ENCODE measurements around the gene KLF13. TPM values are rescaled to one million over a fixed set of nuclear protein-coding genes. Genes with fewer than 3 reads are reported as not detected.

The KLF13 gene
- total and polyA plus RNA-seq, 2 experiments from 2014 or later = 23.5 to 28.6 TPM

- H3K27me3 Mint-ChIP-seq (ENCODE audit: insufficient read depth, low read depth, poor library complexity) = peaks cover 2% of the 10 kb centered on the region
- no peak overlapping the region for H2AFZ ChIP-seq
- no peaks in the 10 kb centered on the region for H3F3A ChIP-seq (replicated peaks; ENCODE audit: low read depth)
- H3K27ac Mint-ChIP-seq = no peak overlapping the region
- no peaks in the 10 kb centered on the region for H3K9me2 ChIP-seq (ENCODE audit: insufficient read depth)
- no peaks in the 10 kb centered on the region for H3K27me3 ChIP-seq (ENCODE audit: insufficient read depth)
- TF ChIP-seq CREB1 (CRISPR knock-in tag; IDR thresholded peaks at IDR 0.05; ENCODE audit: low read depth) = no peak
- TF ChIP-seq EZH2phosphoT487 (IDR thresholded peaks at IDR 0.05; ENCODE audit: unreplicated experiment) = no peak
- TF ChIP-seq NANOG (IDR thresholded peaks at IDR 0.05; ENCODE audit: borderline replicate concordance) = no peak
- TF ChIP-seq STAT1 (IDR thresholded peaks at IDR 0.05; ENCODE audit: unreplicated experiment) = no peak
- no peak for TF ChIP-seq JUNB (IDR thresholded peaks at IDR 0.05; ENCODE audit: unreplicated experiment)
- no peak for TF ChIP-seq ZNF331 (CRISPR knock-in tag; IDR thresholded peaks at IDR 0.05; ENCODE audit: low read depth)
- TF ChIP-seq, protein P1, sequence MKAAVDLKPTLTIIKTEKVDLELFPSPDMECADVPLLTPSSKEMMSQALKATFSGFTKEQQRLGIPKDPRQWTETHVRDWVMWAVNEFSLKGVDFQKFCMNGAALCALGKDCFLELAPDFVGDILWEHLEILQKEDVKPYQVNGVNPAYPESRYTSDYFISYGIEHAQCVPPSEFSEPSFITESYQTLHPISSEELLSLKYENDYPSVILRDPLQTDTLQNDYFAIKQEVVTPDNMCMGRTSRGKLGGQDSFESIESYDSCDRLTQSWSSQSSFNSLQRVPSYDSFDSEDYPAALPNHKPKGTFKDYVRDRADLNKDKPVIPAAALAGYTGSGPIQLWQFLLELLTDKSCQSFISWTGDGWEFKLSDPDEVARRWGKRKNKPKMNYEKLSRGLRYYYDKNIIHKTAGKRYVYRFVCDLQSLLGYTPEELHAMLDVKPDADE (IDR thresholded peaks at IDR 0.05) = no peak
- no peaks in the 10 kb centered on the region for H3K79me2 ChIP-seq (replicated peaks; ENCODE audit: insufficient read depth)
- H3K9me3 Mint-ChIP-seq = no peaks in the 10 kb centered on the region
- no peak overlapping the region for H3K4me3 ChIP-seq
- DNase-seq (ENCODE audit: low spot score) = no peak
- H3K27ac ChIP-seq (ENCODE audit: low read depth) = no peak overlapping the region
- peaks cover 7% of the 10 kb centered on the region for H3K4me1 ChIP-seq (ENCODE audit: insufficient read depth)
- no peaks in the 10 kb centered on the region for H4K20me1 ChIP-seq (replicated peaks; ENCODE audit: insufficient read depth)
- H3K4me2 ChIP-seq = no peak overlapping the region
- no peaks in the 10 kb centered on the region for H3K36me3 ChIP-seq (ENCODE audit: insufficient read depth)
- peaks cover 20% of the 10 kb centered on the region for H3K4me1 Mint-ChIP-seq
- no peak for ATAC-seq
- H3K4me3 Mint-ChIP-seq = no peak overlapping the region
- H3K36me3 Mint-ChIP-seq (ENCODE audit: low read depth) = no peaks in the 10 kb centered on the region
Observed at GRCh38 chr15:31295658-31296057, 31.0 kb upstream of the KLF13 start.

DNA sequence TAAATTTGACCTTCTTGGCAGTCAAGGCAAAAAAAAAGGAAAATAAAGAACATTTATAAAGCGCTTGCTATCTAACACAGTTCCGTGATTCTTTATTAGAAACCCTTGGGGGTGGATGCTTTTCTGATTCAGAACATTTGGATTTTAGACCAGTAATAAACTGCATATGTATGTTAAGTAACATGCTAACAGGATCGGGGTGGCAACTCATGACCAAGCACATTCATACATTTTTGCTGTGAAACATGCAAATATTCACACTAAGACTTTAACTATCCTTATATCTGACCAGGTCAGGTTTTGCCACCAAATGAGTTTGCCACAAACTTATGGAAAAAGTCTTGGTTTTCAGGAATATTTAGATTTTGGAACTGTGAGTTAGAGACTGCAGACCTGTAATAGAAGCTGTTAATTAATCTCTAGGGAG lies 30.4 kb upstream of the KLF13 start:
- Mint-ChIP-seq H3K4me3 (no peak overlapping the region), H3K36me3 (ENCODE audit: low read depth) (no peaks in the 10 kb centered on the region), H3K4me1 (peaks cover 20% of the 10 kb centered on the region), H3K9me3 (no peaks in the 10 kb centered on the region), H3K27ac (no peak overlapping the region), H3K27me3 (ENCODE audit: insufficient read depth, low read depth, poor library complexity) (peaks cover 2% of the 10 kb centered on the region)
- DNase-seq (ENCODE audit: low spot score) = no peak
- Histone ChIP-seq H4K20me1 (replicated peaks; ENCODE audit: insufficient read depth) (no peaks in the 10 kb centered on the region), H3K79me2 (replicated peaks; ENCODE audit: insufficient read depth) (no peaks in the 10 kb centered on the region), H3K4me3 (no peak overlapping the region), H3K9me2 (ENCODE audit: insufficient read depth) (no peaks in the 10 kb centered on the region), H3K4me2 (no peak overlapping the region), H3F3A (replicated peaks; ENCODE audit: low read depth) (no peaks in the 10 kb centered on the region), H3K27me3 (ENCODE audit: insufficient read depth) (no peaks in the 10 kb centered on the region), H3K4me1 (ENCODE audit: insufficient read depth) (peaks cover 7% of the 10 kb centered on the region), H3K36me3 (ENCODE audit: insufficient read depth) (no peaks in the 10 kb centered on the region), H3K27ac (ENCODE audit: low read depth) (no peak overlapping the region), H2AFZ (peak overlapping the region; percentile 47; the same call in 1 of the 2 replicates)
- no peak for ATAC-seq
- TF ChIP-seq CTCF (conservative IDR thresholded peaks at IDR 0.05; ENCODE audit: low read depth in 2 of 2) = no peak
- TF ChIP-seq JUNB (IDR thresholded peaks at IDR 0.05; ENCODE audit: unreplicated experiment) = no peak
- TF ChIP-seq, protein P2, sequence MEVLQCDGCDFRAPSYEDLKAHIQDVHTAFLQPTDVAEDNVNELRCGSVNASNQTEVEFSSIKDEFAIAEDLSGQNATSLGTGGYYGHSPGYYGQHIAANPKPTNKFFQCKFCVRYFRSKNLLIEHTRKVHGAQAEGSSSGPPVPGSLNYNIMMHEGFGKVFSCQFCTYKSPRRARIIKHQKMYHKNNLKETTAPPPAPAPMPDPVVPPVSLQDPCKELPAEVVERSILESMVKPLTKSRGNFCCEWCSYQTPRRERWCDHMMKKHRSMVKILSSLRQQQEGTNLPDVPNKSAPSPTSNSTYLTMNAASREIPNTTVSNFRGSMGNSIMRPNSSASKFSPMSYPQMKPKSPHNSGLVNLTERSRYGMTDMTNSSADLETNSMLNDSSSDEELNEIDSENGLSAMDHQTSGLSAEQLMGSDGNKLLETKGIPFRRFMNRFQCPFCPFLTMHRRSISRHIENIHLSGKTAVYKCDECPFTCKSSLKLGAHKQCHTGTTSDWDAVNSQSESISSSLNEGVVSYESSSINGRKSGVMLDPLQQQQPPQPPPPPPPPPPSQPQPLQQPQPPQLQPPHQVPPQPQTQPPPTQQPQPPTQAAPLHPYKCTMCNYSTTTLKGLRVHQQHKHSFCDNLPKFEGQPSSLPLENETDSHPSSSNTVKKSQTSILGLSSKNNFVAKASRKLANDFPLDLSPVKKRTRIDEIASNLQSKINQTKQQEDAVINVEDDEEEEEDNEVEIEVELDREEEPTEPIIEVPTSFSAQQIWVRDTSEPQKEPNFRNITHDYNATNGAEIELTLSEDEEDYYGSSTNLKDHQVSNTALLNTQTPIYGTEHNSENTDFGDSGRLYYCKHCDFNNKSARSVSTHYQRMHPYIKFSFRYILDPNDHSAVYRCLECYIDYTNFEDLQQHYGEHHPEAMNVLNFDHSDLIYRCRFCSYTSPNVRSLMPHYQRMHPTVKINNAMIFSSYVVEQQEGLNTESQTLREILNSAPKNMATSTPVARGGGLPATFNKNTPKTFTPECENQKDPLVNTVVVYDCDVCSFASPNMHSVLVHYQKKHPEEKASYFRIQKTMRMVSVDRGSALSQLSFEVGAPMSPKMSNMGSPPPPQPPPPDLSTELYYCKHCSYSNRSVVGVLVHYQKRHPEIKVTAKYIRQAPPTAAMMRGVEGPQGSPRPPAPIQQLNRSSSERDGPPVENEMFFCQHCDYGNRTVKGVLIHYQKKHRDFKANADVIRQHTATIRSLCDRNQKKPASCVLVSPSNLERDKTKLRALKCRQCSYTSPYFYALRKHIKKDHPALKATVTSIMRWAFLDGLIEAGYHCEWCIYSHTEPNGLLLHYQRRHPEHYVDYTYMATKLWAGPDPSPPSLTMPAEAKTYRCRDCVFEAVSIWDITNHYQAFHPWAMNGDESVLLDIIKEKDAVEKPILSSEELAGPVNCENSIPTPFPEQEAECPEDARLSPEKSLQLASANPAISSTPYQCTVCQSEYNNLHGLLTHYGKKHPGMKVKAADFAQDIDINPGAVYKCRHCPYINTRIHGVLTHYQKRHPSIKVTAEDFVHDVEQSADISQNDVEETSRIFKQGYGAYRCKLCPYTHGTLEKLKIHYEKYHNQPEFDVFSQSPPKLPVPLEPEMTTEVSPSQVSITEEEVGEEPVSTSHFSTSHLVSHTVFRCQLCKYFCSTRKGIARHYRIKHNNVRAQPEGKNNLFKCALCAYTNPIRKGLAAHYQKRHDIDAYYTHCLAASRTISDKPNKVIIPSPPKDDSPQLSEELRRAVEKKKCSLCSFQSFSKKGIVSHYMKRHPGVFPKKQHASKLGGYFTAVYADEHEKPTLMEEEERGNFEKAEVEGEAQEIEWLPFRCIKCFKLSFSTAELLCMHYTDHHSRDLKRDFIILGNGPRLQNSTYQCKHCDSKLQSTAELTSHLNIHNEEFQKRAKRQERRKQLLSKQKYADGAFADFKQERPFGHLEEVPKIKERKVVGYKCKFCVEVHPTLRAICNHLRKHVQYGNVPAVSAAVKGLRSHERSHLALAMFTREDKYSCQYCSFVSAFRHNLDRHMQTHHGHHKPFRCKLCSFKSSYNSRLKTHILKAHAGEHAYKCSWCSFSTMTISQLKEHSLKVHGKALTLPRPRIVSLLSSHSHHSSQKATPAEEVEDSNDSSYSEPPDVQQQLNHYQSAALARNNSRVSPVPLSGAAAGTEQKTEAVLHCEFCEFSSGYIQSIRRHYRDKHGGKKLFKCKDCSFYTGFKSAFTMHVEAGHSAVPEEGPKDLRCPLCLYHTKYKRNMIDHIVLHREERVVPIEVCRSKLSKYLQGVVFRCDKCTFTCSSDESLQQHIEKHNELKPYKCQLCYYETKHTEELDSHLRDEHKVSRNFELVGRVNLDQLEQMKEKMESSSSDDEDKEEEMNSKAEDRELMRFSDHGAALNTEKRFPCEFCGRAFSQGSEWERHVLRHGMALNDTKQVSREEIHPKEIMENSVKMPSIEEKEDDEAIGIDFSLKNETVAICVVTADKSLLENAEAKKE (CRISPR knock-in tag; IDR thresholded peaks at IDR 0.05) = no peak
- TF ChIP-seq CREB1 (CRISPR knock-in tag; IDR thresholded peaks at IDR 0.05; ENCODE audit: low read depth) = no peak
- no peak for TF ChIP-seq ZNF331 (CRISPR knock-in tag; IDR thresholded peaks at IDR 0.05; ENCODE audit: low read depth)
- TF ChIP-seq, protein P1 (IDR thresholded peaks at IDR 0.05) = no peak
- no peak for TF ChIP-seq EZH2phosphoT487 (IDR thresholded peaks at IDR 0.05; ENCODE audit: unreplicated experiment)
- TF ChIP-seq NANOG (IDR thresholded peaks at IDR 0.05; ENCODE audit: borderline replicate concordance) = no peak
- TF ChIP-seq EZH2 (IDR thresholded peaks at IDR 0.05; ENCODE audit: low read depth, unreplicated experiment) = no peak
- TF ChIP-seq POLR2AphosphoS5 (IDR thresholded peaks at IDR 0.05; ENCODE audit: low read depth) = no peak
- no peak for TF ChIP-seq ZNF114 (CRISPR knock-in tag; IDR thresholded peaks at IDR 0.05)
